IPS DF 19.7 (cell line): ENCODE results near the gene KAT14.
"Not testable (repeated sequence)": the region's sequence is repeated elsewhere in the genome, so short reads cannot be mapped to it uniquely, and the experiment has no call there.

ENCODE experiments used
- DNase-seq: peaks from one replicate; pipeline ENCODE4 v3.0.0-alpha.2; 2013; ENCODE audit warnings: low read depth, low spot score

The KAT14 gene

DNA sequence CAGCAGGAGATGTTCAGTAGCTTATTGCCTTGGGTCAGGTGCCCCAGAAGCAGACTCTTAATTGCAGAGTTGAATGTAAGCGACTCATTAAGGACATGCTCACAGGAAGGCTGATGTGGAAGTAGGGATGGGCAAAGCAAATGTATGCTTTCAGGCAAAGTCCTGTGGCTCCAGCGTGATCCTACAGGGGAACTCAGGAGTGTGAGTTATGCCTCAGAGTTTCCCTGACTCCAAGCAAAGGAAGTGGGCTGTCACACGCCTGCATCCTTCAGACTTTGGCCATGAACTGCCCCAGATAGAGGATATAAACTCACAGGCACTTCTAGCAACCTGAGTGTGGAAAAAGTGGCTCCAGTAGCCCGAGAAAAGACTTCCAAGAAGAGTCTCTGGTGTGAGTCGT is 85.7 kb downstream of the KAT14 start:
- DNase-seq, result no peak

DNA sequence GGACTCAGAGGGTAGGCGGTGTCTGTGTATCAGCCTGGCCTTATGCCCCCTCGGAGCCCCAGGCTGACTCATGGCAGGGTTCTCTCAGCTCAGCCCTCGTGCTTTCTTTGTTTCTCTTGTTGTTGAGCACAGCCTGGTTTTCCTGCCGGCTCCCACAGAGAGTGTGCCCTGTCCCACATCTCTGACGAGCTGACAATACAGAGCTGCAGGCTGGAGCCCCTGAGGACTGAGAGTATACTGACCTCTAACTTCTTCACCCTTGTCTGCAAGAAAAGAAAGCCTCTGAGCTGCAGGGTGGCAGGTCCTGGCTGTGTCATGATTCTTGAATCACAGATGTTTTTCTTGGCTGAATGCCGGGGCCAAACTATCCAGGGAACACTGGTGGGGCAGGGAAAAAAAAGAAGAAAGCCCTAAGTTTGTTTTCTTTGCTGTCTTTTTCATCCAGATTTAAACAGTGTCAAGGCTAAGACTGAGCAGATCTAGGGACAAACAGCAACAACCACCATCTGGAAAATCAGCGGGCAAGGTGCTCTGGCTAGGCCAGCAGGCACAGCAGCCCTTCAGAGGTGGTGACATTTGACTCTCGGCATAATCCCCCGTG is 87.4 kb downstream of the KAT14 start:
- DNase-seq, result peak; percentile 9

DNA sequence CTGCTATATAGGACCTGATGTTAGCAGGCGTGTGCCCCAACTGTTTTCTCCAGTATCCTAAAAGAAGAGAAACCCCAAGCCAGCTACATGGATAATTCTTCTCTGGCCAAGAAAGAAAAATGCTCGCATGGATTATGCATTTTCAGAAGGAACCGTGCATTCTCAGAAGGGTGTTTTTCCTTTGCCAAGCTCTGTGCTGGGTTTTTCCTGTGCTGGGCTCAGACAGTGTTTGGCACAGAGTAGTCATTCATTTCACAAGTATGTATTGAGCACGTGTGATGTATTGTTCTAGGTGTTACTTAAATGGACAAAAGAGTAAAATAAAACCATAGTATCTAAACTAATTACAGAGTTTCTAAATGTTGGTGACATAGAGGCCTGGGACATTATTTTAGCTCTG is 88.0 kb downstream of the KAT14 start:
- no peak for DNase-seq

DNA sequence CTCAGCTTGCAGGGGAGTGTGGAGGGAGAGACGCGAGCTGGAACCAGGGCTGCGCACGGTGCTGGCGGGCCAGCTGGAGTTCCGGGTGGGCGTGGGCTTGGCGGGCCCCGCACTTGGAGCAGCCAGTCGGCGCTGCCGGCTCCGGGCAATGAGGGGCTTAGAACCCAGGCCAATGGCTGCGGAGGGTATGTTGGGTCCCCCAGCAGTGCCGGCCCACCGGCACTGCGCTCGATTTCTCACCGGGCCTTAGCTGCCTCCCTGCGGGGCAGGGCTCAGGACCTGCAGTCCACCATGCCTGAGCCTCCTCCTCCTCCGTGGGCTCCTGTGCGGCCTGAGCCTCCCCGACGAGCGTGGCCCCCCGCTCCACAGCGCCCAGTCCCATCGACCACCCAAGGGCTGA is 89.1 kb downstream of the KAT14 start:
- not testable (repeated sequence) for DNase-seq

- no peak for DNase-seq
Observed at GRCh38 chr20:18233408-18233943, 95.8 kb downstream of the KAT14 start.
